Activated T-cell treated with anti-CD3 and anti-CD28 coated beads, Interleukin-2, amount 50 U/mL, for 1 hour (primary cell): ENCODE results near the gene AP1G1.
"Not testable (repeated sequence)": the region's sequence is repeated elsewhere in the genome, so short reads cannot be mapped to it uniquely, and the experiment has no call there.

Experiments
- DNase-seq: peaks from one replicate; pipeline ENCODE4 v3.0.0-alpha.2; 2020

Gene AP1G1

DNA sequence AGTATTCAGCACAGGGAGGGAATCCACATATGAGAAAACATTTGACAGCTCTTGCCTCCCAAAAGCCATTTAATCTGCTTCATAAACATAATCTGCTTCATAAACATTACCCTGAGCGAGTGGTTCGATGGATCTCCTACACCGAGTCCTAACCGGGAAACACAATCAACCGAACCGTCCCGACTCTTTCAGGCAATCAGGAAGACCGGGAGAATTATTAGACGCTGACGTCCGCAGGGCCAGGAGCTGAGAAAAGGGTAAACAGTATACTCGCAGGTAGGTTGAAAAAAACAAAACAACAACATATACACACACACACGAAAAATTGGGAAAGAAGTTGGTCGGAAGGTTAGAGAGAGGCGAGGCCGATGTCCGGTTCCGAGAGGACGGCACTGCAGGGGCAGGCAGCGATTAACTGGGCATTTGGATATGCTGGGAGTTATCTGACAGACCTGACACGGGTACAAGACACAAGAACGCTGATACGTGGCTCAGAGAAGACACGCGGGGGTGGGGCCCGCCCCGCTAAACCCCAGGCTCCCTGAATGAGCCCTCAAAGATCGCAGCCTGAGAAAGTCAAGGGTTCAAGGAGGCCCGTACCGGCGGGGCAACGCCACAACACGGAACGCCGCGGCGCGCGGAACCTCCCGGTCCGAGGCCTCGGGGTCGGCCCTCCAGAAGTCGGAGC, 585 bp downstream of the AP1G1 start:
- DNase-seq = no peak

- DNase-seq = no peak
Observed at GRCh38 chr16:71803305-71803690, 5.3 kb downstream of the AP1G1 start.

GRCh38 chr16:71796501-71797097, 12.0 kb downstream of the AP1G1 start:
- DNase-seq = no peak

DNA sequence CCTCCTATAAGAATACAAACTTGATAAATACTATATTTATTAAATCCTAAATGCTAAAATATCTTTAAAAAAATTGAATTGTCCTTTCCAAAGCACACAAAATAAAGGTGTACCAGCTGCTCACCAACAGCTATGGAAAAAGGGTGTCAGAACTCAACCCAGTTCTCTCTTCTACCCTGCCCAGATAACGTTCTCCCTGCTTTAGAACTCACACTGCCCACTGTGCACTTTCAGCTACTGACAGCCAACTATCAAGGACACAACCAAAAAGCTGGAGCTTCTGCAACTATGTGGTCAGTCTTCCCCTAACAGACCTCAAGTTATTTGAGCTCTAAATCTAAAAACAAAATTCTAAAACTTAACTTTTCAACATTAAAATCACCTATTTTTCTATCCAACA, 13.7 kb downstream of the AP1G1 start:
- no peak for DNase-seq

GRCh38 chr16:71794018-71794417, 14.6 kb downstream of the AP1G1 start:
- DNase-seq = no peak

GRCh38 chr16:71792176-71792575, 16.5 kb downstream of the AP1G1 start:
- DNase-seq = no peak

DNA sequence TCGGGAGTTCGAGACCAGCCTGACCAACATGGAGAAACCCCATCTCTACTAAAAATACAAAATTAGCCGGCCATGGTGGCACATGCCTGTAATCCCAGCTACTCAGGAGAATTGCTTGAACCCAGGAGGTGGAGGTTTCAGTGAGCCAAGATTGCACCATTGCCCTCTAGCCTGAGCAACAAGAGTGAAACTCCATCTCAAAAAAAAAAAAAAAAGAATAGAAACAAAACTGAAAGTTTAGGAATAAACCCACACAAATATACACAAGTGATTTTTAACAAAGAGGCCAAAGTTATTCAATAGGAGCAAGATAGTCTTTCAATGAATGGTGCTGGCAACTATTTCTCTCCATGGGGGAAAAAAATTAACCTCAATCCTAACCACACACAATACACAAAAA, 18.3 kb downstream of the AP1G1 start:
- not testable (repeated sequence) for DNase-seq

GRCh38 chr16:71789136-71789535, 19.5 kb downstream of the AP1G1 start:
- no peak for DNase-seq

DNA sequence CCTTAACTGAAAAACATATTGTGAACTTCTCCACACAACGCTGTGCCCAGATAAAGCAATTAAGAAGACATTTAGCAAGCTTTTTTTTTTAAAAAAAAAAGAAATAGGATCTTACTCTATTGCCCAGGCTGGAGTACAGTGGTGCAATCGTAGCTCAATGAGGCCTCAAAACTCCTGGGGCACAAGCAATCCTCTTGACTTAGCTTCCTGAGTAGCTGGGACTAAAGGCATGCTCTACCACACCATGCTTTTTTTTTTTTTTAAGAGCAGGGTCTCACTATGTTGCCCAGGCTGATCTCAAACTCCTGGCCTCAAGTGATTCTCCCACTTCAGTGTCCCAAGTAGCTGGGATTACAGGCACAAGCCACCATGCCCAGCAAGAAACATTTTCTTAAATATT, 20.1 kb downstream of the AP1G1 start:
- DNase-seq = no peak

DNA sequence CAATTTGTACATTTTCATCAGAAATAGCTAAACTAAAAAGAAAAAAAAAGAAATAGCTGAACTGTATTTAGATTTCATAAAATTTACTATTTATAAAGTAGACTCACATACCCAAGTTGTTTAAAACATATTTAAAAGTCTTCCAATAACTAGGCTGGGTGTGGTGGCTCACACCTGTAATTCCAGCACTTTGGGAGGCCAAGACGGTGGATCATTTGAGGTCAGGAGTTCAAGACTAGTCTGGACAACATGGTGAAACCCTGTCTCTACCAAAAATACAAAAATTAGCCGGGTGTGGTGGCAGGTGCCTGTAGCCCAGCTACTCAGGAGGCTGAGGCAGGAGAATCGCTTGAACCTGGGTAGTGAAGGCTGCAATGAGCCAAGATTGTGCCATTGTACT, 23.5 kb downstream of the AP1G1 start:
- DNase-seq = not testable (repeated sequence)

- DNase-seq = no peak
Observed at GRCh38 chr16:71784093-71784492, 24.5 kb downstream of the AP1G1 start.

DNA sequence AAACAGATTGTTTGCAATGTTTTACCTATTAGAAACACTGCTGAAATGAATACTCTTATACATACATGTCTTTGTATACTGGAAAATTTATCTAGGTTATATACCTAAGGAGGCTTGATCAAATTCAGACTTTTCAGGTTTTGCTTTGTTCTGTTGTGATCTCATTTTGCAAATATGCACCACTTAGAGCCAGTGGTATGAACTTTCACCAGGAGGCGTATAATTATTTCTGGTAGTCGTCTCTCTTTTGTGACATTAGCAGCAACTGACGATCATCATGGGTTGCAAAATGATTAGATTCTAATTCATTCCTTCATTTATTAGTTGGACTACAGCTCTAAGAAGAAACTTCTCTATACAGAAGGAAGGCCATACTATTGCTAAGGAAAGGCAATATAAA, 26.9 kb downstream of the AP1G1 start:
- DNase-seq = no peak

DNA sequence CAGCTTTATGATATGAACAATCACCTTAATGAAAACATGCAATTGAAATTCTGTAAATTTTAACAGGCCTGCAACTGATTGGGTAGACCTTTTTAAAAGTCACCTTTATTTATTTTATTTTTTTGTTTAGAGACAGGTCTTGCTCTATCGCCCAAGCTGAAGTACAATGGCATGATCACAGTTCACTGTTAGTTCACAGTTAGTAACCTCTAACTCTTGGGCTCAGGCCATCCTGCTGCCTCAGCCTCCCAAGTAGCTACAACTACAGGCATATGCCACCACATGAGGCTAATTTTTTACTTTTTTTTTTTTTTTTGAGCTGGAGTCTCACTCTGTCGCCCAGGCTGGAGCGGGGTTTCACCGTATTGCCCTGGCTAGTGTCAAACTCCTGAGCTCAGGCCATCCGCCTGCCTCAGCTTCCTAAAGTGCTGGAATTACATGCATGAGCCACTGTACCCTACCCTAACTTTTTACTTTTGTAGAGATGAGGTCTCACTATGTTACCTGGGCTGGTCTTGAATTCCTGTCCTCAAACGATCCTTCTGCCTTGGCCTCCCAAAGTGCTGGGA, 28.0 kb downstream of the AP1G1 start:
- no peak for DNase-seq

DNA sequence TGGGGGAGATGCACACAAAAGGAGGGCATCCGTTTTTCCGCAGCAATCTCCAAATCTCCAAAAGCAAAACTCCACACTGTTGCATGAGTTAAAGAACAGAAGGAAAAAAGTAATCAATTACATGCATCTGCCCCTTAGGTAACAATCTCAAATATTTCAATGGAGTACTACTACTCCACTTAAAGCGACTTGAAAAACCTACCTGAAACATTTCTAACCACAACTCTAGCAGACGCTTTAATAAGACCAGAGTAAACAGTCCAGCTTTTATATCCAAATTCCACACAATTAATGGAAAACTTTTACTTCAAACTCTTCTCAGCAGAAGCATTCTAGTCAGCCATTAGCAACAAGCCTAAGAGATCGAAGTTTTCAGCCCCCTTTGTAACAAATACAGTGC, 29.9 kb downstream of the AP1G1 start:
- no peak for DNase-seq

GRCh38 chr16:71777329-71777728, 31.3 kb downstream of the AP1G1 start:
- no peak for DNase-seq

DNA sequence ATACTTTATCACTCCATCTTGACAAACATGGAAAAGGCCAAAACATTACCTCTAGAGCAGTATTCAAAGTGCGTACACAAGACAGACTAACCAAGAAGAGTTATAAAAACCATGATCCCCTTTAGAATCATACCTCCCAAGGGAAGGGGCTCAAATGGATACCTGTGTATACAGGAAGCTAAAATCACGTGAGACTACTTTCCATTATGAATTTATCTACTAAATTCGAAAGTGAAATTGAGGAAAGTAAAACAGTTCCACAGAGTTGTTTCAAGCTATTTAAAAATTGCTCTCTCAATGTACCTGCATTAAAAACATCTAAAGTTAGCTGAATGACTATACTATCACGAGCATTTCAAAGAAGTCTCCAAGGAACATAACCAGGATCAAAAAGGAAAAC, 32.7 kb downstream of the AP1G1 start:
- no peak for DNase-seq

DNA sequence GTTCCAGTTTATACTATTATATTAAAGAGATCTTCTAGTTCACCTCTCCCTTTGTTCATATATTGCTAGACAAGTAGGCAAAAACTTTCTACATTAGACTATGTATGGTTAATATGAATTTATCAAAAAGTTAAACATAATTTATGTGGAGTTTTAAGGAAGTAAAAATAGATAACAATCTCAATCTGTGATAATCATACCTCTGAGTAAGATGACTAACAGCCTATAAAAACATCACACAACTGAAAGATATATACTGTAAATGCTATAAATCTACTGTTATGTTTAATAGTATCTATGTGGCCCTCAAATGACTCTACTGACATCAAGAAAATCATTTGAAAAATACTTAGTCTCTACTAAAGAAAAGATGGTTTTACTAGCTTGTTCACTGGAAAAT, 37.1 kb downstream of the AP1G1 start:
- DNase-seq = no peak

GRCh38 chr16:71769222-71769621, 39.4 kb downstream of the AP1G1 start:
- DNase-seq = no peak

DNA sequence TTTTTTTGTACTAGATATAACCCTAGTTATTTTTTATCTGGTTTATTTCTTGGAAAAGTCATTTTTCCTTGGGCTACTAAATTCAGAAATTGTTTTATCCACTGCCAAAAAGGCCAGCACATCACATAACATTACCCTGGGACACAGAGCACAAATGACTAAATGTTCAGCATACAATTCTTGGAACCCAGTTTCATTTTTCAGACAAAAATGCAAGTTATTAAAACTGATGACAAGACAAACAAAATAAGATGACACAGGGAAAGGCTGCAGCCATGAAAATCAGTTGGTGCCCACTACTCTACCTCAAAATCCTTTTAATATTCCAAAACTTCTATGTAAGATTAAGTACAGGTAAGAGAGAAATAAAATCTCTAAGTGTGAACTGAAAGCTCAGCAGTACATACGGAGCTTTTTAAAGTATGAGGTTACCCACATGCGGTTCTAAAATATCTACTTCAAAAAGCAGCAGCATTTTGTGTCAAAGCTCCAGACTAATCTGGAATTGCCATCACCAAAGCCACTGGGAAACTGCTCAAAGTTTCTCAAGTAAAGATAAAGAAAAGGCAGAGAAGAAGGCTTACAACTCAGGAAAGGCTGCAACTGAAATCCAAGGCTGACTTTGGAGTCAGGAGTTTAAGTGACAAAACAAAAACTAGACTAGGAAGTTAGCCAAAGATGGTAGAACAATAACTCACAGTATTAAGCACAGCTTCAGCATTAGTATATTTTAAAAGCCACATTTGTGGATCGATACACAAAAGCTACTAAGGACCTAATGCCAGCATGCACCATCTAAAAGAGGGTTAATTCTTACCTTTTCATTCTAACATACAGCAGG, 41.4 kb downstream of the AP1G1 start:
- DNase-seq = no peak

- DNase-seq = no peak
Observed at GRCh38 chr16:71762186-71762585, 46.4 kb downstream of the AP1G1 start.

GRCh38 chr16:71761097-71761496, 47.5 kb downstream of the AP1G1 start:
- DNase-seq = no peak

GRCh38 chr16:71758293-71758760, 50.3 kb downstream of the AP1G1 start:
- DNase-seq = no peak

GRCh38 chr16:71754652-71755051, 54.0 kb downstream of the AP1G1 start:
- DNase-seq = no peak

- no peak for DNase-seq
Observed at GRCh38 chr16:71754108-71754507, 54.5 kb downstream of the AP1G1 start.
